ENCODE measurements around the gene PCMTD2. TPM values are rescaled to one million over a fixed set of nuclear protein-coding genes. Genes with fewer than 3 reads are reported as not detected.

PCMTD2 gene
- total and polyA plus RNA-seq, 2 donors from 2014 or later, result 25.0 to 53.8 TPM

DNA sequence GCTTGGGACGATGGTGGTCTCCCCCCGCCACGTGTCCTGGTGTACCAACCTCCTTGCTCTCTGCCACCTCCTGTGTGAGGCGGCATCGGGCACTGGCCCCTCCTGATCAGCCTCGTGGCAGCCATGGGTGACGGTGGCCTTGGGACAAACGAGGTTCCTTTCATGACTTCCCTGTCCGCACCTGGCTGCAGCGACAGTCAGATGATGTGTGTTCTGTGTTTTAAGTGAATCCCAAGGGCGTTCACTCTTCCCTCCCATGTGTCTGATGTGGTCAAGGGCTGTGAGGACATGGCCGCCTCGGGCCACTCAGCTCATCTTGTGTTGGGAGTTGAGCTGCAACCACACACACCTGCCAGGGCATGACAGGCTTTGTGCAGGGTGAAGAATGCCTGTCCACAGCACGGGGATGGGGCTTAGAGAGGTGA lies 30.4 kb upstream of the PCMTD2 start:
- Histone ChIP-seq H3K36me3 (ENCODE audit: control insufficient read depth in 2 of 3, insufficient read depth in 3 of 3, low read length in 3 of 3) (no peaks in the 10 kb centered on the region), H3K4me1 (ENCODE audit: control insufficient read depth in 2 of 3, insufficient read depth in 2 of 3, low read depth in 1 of 3, low read length in 3 of 3) (peaks cover 0 to 20% (median 3%) of the 10 kb centered on the region in 3 donors), H3K9me3 (ENCODE audit: control insufficient read depth in 2 of 3, insufficient read depth in 1 of 3, low read length in 3 of 3) (no peaks in the 10 kb centered on the region), H3K9ac (ENCODE audit: low read length in 3 of 3) (no peak overlapping the region), H3K27ac (ENCODE audit: low read depth in 2 of 2, low read length in 2 of 2) (no peak overlapping the region), H3K27me3 (ENCODE audit: control insufficient read depth, insufficient read depth, low read length) (no peaks in the 10 kb centered on the region), H3K4me3 (ENCODE audit: low read length in 3 of 3) (no peak overlapping the region)
- FAIRE-seq, result no peak
- intact Hi-C loops (cut with DNase I), result no loop called here
- DNase-seq, result no peak
- TF ChIP-seq, protein P1, sequence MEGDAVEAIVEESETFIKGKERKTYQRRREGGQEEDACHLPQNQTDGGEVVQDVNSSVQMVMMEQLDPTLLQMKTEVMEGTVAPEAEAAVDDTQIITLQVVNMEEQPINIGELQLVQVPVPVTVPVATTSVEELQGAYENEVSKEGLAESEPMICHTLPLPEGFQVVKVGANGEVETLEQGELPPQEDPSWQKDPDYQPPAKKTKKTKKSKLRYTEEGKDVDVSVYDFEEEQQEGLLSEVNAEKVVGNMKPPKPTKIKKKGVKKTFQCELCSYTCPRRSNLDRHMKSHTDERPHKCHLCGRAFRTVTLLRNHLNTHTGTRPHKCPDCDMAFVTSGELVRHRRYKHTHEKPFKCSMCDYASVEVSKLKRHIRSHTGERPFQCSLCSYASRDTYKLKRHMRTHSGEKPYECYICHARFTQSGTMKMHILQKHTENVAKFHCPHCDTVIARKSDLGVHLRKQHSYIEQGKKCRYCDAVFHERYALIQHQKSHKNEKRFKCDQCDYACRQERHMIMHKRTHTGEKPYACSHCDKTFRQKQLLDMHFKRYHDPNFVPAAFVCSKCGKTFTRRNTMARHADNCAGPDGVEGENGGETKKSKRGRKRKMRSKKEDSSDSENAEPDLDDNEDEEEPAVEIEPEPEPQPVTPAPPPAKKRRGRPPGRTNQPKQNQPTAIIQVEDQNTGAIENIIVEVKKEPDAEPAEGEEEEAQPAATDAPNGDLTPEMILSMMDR (IDR thresholded peaks at IDR 0.05; ENCODE audit: borderline replicate concordance, extremely low read depth, insufficient read depth), result no peak

DNA sequence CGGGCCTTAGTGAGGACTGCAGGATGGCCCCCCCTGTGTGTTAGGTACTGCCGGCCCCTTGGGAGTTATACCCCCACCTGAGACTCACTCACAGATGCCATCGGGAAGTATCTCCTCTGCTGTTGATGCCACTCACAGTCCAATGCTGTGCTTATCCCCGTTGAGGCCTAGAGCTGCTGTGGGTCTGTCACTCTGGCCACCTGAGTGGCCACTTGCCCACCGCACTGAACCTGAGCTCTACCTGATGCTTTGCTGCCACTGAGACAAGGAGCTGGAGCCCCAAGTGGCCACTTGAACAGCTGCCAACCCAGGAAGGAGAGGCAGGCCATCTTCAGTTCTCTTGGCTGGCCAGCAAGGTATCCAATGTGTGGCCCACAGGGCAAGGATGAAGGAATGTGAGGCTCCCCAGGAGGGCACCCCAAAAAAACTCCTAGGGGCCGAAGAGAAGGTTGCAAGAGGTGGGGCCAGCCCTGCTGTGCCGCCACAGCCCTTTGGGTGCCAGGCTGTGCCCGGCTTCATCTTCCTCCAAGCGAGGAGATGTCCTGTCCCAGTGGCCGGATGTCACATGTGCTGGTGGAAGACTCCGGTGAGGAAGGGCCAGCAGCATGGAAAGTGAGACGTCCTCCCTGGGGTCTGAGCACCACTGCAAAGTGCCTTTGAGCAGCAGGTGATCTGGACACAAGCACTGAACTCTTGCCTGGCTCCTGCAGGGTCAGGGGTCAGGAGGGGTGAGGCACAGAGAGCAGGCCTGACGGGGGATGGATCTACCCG lies 29.5 kb upstream of the PCMTD2 start:
- Histone ChIP-seq H3K4me1 (ENCODE audit: control insufficient read depth in 2 of 3, insufficient read depth in 2 of 3, low read depth in 1 of 3, low read length in 3 of 3) (peaks cover 0 to 20% (median 3%) of the 10 kb centered on the region in 3 donors), H3K9me3 (ENCODE audit: control insufficient read depth in 2 of 3, insufficient read depth in 1 of 3, low read length in 3 of 3) (no peaks in the 10 kb centered on the region), H3K27ac (ENCODE audit: low read depth in 2 of 2, low read length in 2 of 2) (no peak overlapping the region), H3K9ac (ENCODE audit: low read length in 3 of 3) (no peak overlapping the region), H3K27me3 (ENCODE audit: control insufficient read depth, insufficient read depth, low read length) (no peaks in the 10 kb centered on the region), H3K36me3 (ENCODE audit: control insufficient read depth in 2 of 3, insufficient read depth in 3 of 3, low read length in 3 of 3) (no peaks in the 10 kb centered on the region), H3K4me3 (ENCODE audit: low read length in 3 of 3) (no peak overlapping the region)
- TF ChIP-seq, protein P1 (IDR thresholded peaks at IDR 0.05; ENCODE audit: borderline replicate concordance, extremely low read depth, insufficient read depth), result no peak
- intact Hi-C loops (cut with DNase I), result no loop called here
- FAIRE-seq (no peak), DNase-seq (peak in 1 of 5 donors; percentile 52)

DNA sequence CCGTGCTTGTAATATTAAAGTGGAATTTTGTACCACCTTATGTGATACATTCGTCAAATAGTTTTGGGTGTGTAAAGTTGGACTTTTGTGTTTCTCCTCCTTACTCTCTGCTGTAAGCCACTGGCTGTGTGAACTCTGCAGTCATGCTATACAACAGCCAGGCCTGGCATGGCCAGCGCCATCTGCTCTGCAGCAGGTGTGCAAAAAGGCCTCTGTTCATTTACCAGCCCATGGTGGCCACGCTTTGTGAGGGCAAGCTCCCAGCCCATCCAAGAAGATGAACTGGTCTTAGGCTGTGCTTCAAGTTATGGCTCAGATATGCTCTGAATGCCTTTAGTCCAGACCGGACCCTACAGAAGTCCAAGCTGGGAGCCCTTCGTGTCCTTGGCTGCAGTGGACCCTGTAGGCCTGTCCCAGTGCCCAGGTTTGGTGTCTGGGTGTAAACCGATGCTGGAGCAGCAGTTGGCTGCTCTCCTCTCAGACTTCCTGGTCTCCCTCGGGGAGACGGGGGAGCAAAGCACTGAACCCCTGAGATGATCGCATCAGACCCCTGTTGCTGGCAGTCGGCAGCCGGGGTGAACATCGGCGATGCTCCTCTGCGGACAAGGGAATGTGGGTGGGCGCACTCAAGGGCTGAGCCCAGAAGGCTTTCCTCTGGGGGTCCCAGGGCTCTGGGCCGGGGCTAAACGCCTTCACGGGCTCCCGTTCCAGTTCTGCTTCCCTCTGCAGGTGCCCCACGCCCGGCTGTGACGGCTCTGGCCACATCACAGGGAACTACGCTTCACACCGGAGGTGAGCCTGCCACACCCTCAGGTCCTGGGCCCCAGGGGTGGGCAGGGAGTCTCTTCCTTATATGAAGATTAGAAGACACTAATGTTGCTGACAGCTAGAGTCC lies 28.6 kb upstream of the PCMTD2 start:
- no peak for FAIRE-seq
- Histone ChIP-seq H3K9ac (ENCODE audit: low read length in 3 of 3) (no peak overlapping the region), H3K4me1 (ENCODE audit: control insufficient read depth in 2 of 3, insufficient read depth in 2 of 3, low read depth in 1 of 3, low read length in 3 of 3) (peaks cover 0 to 15% (median 3%) of the 10 kb centered on the region in 3 donors), H3K27ac (ENCODE audit: low read depth in 2 of 2, low read length in 2 of 2) (no peak overlapping the region), H3K9me3 (ENCODE audit: control insufficient read depth in 2 of 3, insufficient read depth in 1 of 3, low read length in 3 of 3) (no peaks in the 10 kb centered on the region), H3K36me3 (ENCODE audit: control insufficient read depth in 2 of 3, insufficient read depth in 3 of 3, low read length in 3 of 3) (no peaks in the 10 kb centered on the region), H3K4me3 (ENCODE audit: low read length in 3 of 3) (no peak overlapping the region), H3K27me3 (ENCODE audit: control insufficient read depth, insufficient read depth, low read length) (no peaks in the 10 kb centered on the region)
- TF ChIP-seq, protein P1 (IDR thresholded peaks at IDR 0.05; ENCODE audit: borderline replicate concordance, extremely low read depth, insufficient read depth), result no peak
- intact Hi-C loops (cut with DNase I), result no loop called here
- DNase-seq, result peak in 1 of 5 donors; percentile 68

Data from kidney (tissue), 14 donors.